ENCODE results near the gene RAB33B.
"Not testable (repeated sequence)": the region's sequence is repeated elsewhere in the genome, so short reads cannot be mapped to it uniquely, and the experiment has no call there.

Gene RAB33B

DNA sequence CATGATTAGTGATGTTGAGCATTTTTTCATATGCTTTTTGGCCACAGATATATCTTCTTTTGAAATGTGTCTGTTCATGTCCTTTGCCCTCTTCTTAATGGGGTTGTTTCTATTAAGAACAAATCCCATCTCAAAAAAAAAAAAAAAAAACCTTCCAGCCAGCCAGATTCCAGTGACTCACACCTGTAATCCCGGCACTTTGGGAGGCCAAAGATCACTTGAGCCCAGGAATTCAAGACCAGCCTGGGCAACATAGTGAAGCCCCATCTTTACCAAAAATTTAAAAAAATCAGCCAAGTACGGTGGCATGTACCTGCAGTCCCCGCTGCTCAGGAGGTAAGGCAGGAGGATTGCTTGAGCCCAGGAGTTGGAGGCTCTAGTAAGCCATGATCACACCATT lies 5.1 kb downstream of the RAB33B start:
- H3K9ac ChIP-seq (ENCODE audit: low read length), result no peak overlapping the region
- H3K4me3 ChIP-seq (ENCODE audit: low read length), result no peak overlapping the region
- TF ChIP-seq EZH2phosphoT487 (IDR thresholded peaks at IDR 0.05; ENCODE audit: low read length), result no peak
- TF ChIP-seq, protein P1, sequence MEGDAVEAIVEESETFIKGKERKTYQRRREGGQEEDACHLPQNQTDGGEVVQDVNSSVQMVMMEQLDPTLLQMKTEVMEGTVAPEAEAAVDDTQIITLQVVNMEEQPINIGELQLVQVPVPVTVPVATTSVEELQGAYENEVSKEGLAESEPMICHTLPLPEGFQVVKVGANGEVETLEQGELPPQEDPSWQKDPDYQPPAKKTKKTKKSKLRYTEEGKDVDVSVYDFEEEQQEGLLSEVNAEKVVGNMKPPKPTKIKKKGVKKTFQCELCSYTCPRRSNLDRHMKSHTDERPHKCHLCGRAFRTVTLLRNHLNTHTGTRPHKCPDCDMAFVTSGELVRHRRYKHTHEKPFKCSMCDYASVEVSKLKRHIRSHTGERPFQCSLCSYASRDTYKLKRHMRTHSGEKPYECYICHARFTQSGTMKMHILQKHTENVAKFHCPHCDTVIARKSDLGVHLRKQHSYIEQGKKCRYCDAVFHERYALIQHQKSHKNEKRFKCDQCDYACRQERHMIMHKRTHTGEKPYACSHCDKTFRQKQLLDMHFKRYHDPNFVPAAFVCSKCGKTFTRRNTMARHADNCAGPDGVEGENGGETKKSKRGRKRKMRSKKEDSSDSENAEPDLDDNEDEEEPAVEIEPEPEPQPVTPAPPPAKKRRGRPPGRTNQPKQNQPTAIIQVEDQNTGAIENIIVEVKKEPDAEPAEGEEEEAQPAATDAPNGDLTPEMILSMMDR (IDR thresholded peaks at IDR 0.05; ENCODE audit: low read length), result no peak
- TF ChIP-seq EZH2 (optimal IDR thresholded peaks at IDR 0.05; ENCODE audit: low read depth, low read length), result no peak
- no peak for DNase-seq
- H3K9me3 ChIP-seq (replicated peaks; ENCODE audit: insufficient read depth, low read length), result no peaks in the 10 kb centered on the region
- no peak overlapping the region for H3K27ac ChIP-seq (ENCODE audit: low read length)
- H3K27me3 ChIP-seq (replicated peaks; ENCODE audit: insufficient read depth, low read length), result no peaks in the 10 kb centered on the region
- H3K9me2 ChIP-seq (replicated peaks; ENCODE audit: insufficient read depth, low read length), result no peaks in the 10 kb centered on the region
- no peaks in the 10 kb centered on the region for H3K36me3 ChIP-seq (replicated peaks; ENCODE audit: insufficient read depth, low read length)
- peaks cover 97% of the 10 kb centered on the region for H3K79me2 ChIP-seq (ENCODE audit: low read length)
- H3F3A ChIP-seq (ENCODE audit: insufficient read depth, low read length), result peaks cover 8% of the 10 kb centered on the region
- H2AFZ ChIP-seq (ENCODE audit: low read length), result no peak overlapping the region
- no peak overlapping the region for H3K4me2 ChIP-seq (ENCODE audit: low read depth, low read length)
- no peaks in the 10 kb centered on the region; the same call in 1 of the 2 replicates for H4K20me1 ChIP-seq (ENCODE audit: insufficient read depth, low read length)
- H3K4me1 ChIP-seq (ENCODE audit: low read length), result peaks cover 12% of the 10 kb centered on the region; the same call in 1 of the 2 replicates

DNA sequence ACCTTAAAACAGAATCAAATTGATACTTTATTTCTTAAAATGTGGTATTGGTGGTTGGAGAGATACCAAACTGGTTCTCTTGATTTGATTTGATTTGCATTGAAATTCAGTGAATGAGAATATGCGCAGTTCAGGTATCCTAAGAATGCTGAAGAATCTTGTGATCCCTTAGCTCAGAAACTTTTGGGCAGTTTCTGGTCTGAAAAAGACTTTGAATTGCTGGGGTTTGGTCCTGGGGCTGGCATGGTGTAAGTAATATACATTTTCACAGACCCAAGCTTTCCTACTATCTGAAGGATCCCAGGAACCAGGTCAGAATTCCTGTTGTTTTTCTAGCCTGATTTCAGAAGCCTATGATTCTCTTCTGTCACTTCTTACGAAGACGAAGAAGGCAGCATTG lies 6.6 kb downstream of the RAB33B start:
- H3K9me3 ChIP-seq (replicated peaks; ENCODE audit: insufficient read depth, low read length), result no peaks in the 10 kb centered on the region
- H2AFZ ChIP-seq (ENCODE audit: low read length), result no peak overlapping the region
- peaks cover 10% of the 10 kb centered on the region; the same call in 1 of the 2 replicates for H3K4me1 ChIP-seq (ENCODE audit: low read length)
- H3K4me2 ChIP-seq (ENCODE audit: low read depth, low read length), result no peak overlapping the region
- no peak overlapping the region for H3K9ac ChIP-seq (ENCODE audit: low read length)
- H3K4me3 ChIP-seq (ENCODE audit: low read length), result no peak overlapping the region
- no peaks in the 10 kb centered on the region for H3F3A ChIP-seq (ENCODE audit: insufficient read depth, low read length)
- H4K20me1 ChIP-seq (ENCODE audit: insufficient read depth, low read length), result no peaks in the 10 kb centered on the region; the same call in 1 of the 2 replicates
- DNase-seq, result no peak
- H3K27me3 ChIP-seq (replicated peaks; ENCODE audit: insufficient read depth, low read length), result no peaks in the 10 kb centered on the region
- no peaks in the 10 kb centered on the region for H3K36me3 ChIP-seq (replicated peaks; ENCODE audit: insufficient read depth, low read length)
- TF ChIP-seq EZH2 (optimal IDR thresholded peaks at IDR 0.05; ENCODE audit: low read depth, low read length) (no peak), EZH2phosphoT487 (IDR thresholded peaks at IDR 0.05; ENCODE audit: low read length) (no peak)
- TF ChIP-seq, protein P1 (IDR thresholded peaks at IDR 0.05; ENCODE audit: low read length), result no peak
- H3K79me2 ChIP-seq (ENCODE audit: low read length), result peaks cover 87% of the 10 kb centered on the region
- H3K9me2 ChIP-seq (replicated peaks; ENCODE audit: insufficient read depth, low read length), result no peaks in the 10 kb centered on the region
- no peak overlapping the region for H3K27ac ChIP-seq (ENCODE audit: low read length)

DNA sequence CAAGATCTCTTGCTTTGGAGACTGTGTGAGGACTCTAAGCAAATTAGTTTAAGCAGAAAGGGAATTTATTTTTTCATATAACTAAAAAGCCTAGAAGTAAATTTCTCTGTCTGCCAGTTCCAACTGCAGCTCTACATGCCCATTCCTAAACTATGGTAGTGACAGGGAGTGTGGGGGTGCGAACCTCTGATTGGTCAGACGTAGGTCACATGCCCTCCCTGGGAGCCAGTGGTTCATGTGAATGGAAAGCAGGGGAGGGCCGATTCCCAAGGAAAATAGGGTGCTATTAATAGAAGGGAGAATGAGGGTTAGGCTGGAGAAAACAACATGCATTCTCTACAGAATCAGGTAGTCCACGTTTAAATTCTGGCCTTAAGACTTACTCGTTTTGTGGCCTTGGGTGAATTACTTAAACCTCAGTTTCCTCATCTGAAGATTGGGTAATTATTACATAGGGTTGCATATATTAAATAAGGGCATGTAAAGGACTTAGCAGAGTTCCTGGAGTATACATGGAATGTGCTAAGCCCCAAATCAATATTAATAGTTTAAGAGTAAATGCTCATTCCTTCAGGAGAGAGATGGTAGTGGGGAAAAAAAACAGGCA lies 7.2 kb downstream of the RAB33B start:
- Histone ChIP-seq H3K4me1 (ENCODE audit: low read length) (0 out of 2 replicates have a peak, but pooled peaks cover 5% of the 10 kb centered on the region), H3F3A (ENCODE audit: insufficient read depth, low read length) (no peaks in the 10 kb centered on the region), H3K36me3 (replicated peaks; ENCODE audit: insufficient read depth, low read length) (no peaks in the 10 kb centered on the region), H3K9me3 (replicated peaks; ENCODE audit: insufficient read depth, low read length) (no peaks in the 10 kb centered on the region), H3K27me3 (replicated peaks; ENCODE audit: insufficient read depth, low read length) (no peaks in the 10 kb centered on the region), H3K79me2 (ENCODE audit: low read length) (peaks cover 87% of the 10 kb centered on the region), H3K4me2 (ENCODE audit: low read depth, low read length) (no peak overlapping the region), H2AFZ (ENCODE audit: low read length) (no peak overlapping the region), H3K9me2 (replicated peaks; ENCODE audit: insufficient read depth, low read length) (no peaks in the 10 kb centered on the region), H3K4me3 (ENCODE audit: low read length) (no peak overlapping the region), H4K20me1 (ENCODE audit: insufficient read depth, low read length) (no peaks in the 10 kb centered on the region; the same call in 1 of the 2 replicates), H3K9ac (ENCODE audit: low read length) (no peak overlapping the region), H3K27ac (ENCODE audit: low read length) (no peak overlapping the region)
- no peak for DNase-seq
- TF ChIP-seq, protein P1 (IDR thresholded peaks at IDR 0.05; ENCODE audit: low read length), result no peak
- no peak for TF ChIP-seq EZH2 (optimal IDR thresholded peaks at IDR 0.05; ENCODE audit: low read depth, low read length)
- TF ChIP-seq EZH2phosphoT487 (IDR thresholded peaks at IDR 0.05; ENCODE audit: low read length), result no peak

DNA sequence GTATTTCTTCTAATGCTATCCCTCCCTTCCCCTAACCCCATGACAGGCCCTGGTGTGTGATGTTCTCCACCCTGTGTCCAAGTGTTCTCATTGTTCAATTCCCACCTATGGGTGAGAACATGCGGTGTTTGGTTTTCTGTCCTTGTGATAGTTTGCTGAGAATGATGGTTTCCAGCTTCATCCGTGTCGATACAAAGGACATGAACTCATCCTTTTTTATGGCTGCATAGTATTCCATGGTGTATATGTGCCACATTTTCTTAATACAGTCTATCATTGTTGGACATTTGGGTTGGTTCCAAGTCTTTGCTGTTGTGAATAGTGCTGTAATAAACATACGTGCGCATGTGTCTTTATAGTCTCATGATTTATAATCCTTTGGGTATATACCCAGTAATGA lies 10.6 kb downstream of the RAB33B start:
- H3K9me3 ChIP-seq (replicated peaks; ENCODE audit: insufficient read depth, low read length); H3K4me2 ChIP-seq (ENCODE audit: low read depth, low read length); H4K20me1 ChIP-seq (ENCODE audit: insufficient read depth, low read length); H3K4me1 ChIP-seq (ENCODE audit: low read length); H3K9ac ChIP-seq (ENCODE audit: low read length); H3K27me3 ChIP-seq (replicated peaks; ENCODE audit: insufficient read depth, low read length); DNase-seq; H3K9me2 ChIP-seq (replicated peaks; ENCODE audit: insufficient read depth, low read length); H3K36me3 ChIP-seq (replicated peaks; ENCODE audit: insufficient read depth, low read length); H3K27ac ChIP-seq (ENCODE audit: low read length); H3F3A ChIP-seq (ENCODE audit: insufficient read depth, low read length); H3K4me3 ChIP-seq (ENCODE audit: low read length); H2AFZ ChIP-seq (ENCODE audit: low read length): not testable (repeated sequence)
- peaks cover 85% of the 10 kb centered on the region for H3K79me2 ChIP-seq (ENCODE audit: low read length)

Data from MM.1S (cell line).